Skin of body (tissue), 2 donors: ENCODE measurements around the gene AFF1. TPM values are rescaled to one million over a fixed set of nuclear protein-coding genes. Genes with fewer than 3 reads are reported as not detected.
A peak's percentile ranks its signal among the peaks of the same experiment; 100 is the strongest.
"Not testable (repeated sequence)": the region's sequence is repeated elsewhere in the genome, so short reads cannot be mapped to it uniquely, and the experiment has no call there.

Experiments
- DNase-seq: peaks from one replicate; lab custom pipeline; 2025; lab: John Stamatoyannopoulos, UW
- total RNA-seq: library from RNA; depleted of rRNA; stranded (reverse); fragments of >200 nt; gene quantifications from one replicate; pipeline ENCODE4 v1.2.3, GENCODE V29; 2014

AFF1 gene
- total RNA-seq, 1 donor from 2014 or later: 25.4 TPM

GRCh38 chr4:86977621-86978184 lies 42.9 kb downstream of the AFF1 start:
- no peak for DNase-seq

- no peak for DNase-seq
Measured at GRCh38 chr4:86978709-86979108, 43.9 kb downstream of the AFF1 start.

- DNase-seq: no peak
Measured at GRCh38 chr4:86980230-86980629, 45.4 kb downstream of the AFF1 start.

GRCh38 chr4:86981789-86982188 lies 47.0 kb downstream of the AFF1 start:
- DNase-seq: no peak

- DNase-seq: not testable (repeated sequence)
Measured at GRCh38 chr4:86985852-86986251, 51.0 kb downstream of the AFF1 start.

GRCh38 chr4:86989658-86990057 lies 54.8 kb downstream of the AFF1 start:
- not testable (repeated sequence) for DNase-seq

GRCh38 chr4:86990510-86990909 lies 55.7 kb downstream of the AFF1 start:
- no peak for DNase-seq

- DNase-seq: no peak
Measured at GRCh38 chr4:86991994-86992393, 57.2 kb downstream of the AFF1 start.

GRCh38 chr4:86993909-86994681 lies 59.3 kb downstream of the AFF1 start:
- DNase-seq: no peak

GRCh38 chr4:86994686-86995085 lies 59.9 kb downstream of the AFF1 start:
- DNase-seq: no peak

- DNase-seq: not testable (repeated sequence)
Measured at GRCh38 chr4:86996510-86996909, 61.7 kb downstream of the AFF1 start.

- DNase-seq: no peak
Measured at GRCh38 chr4:86999136-86999643, 64.4 kb downstream of the AFF1 start.

GRCh38 chr4:87002682-87003043 lies 67.9 kb downstream of the AFF1 start:
- DNase-seq: no peak

GRCh38 chr4:87003266-87003665 lies 68.5 kb downstream of the AFF1 start:
- DNase-seq: no peak

- no peak for DNase-seq
Measured at GRCh38 chr4:87005369-87005689, 70.5 kb downstream of the AFF1 start.

GRCh38 chr4:87005690-87006425 lies 71.0 kb downstream of the AFF1 start:
- no peak for DNase-seq

GRCh38 chr4:87006426-87006675 lies 71.5 kb downstream of the AFF1 start:
- DNase-seq: peak; percentile 94

GRCh38 chr4:87006676-87007527 lies 72.1 kb downstream of the AFF1 start:
- peak; percentile 94 for DNase-seq

GRCh38 chr4:87007528-87008446 lies 73.0 kb downstream of the AFF1 start:
- peak; percentile 68 for DNase-seq

GRCh38 chr4:87009095-87009648 lies 74.4 kb downstream of the AFF1 start:
- DNase-seq: no peak
